Frontal cortex (tissue), 4 donors: ENCODE data around the gene C20orf141. TPM values are rescaled to one million over a fixed set of nuclear protein-coding genes. Genes with fewer than 3 reads are reported as not detected.
"Not testable (repeated sequence)": the region's sequence is repeated elsewhere in the genome, so short reads cannot be mapped to it uniquely, and the experiment has no call there.

ENCODE experiments used
- DNase-seq, 2 donors: peaks; one replicate each; pipeline ENCODE4 v3.0.0; 2012; ENCODE audit warnings: low spot score in 2 of 2
- FAIRE-seq: peaks from 2 replicates; lab custom pipeline; 2012; peaks lifted over from hg19 to GRCh38; lab: Jason Lieb, UNC
- total RNA-seq: library from RNA; depleted of rRNA; stranded (reverse); fragments of >200 nt; gene quantifications from one replicate; pipeline ENCODE4 v1.2.3, GENCODE V29; 2014
- donor health status: control.
- donor health status: control.
- donor health status: control.

The C20orf141 gene
- total RNA-seq, 1 donor from 2014 or later: not detected

DNA sequence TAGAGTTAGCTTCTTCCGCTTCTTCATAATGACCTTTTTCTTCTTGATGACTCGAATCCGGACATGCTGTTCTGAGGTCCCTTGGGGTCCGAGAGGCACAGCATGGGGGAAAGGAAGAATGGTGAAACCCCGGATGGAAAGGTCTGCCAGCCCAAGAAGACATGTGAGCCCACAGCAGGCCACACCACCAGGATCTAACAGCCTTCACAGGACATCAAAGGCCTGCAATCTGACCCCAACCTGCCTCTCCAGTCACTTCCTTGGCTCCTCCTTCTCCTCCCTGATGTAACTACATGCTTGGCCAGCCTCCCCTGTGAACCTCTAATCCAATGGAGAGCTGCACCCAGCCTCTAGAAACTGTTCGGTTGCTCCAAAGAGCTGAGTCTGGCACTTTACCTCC, 16.0 kb upstream of the C20orf141 start:
- DNase-seq: no peak
- no peak for FAIRE-seq

DNA sequence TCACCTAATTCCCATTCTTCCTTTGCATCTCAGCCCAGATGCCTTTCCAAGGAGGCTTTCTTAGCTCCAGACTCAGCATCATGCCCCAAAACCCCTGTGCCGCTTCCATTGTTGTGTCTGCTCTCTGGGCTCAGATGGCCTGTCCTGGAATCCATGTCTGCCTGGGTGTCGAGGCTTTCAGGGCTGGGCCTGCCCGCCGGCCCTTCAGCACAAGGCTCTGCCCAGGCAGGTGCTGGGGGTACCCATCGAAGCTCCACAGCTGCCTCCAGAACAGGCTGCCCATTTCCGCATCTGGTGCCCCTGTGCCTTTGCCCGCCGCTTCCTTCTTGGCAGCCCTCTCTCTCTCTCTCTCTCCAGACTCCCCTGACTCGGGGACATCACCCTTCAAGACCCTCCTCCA, 15.5 kb upstream of the C20orf141 start:
- DNase-seq: no peak
- no peak for FAIRE-seq

DNA sequence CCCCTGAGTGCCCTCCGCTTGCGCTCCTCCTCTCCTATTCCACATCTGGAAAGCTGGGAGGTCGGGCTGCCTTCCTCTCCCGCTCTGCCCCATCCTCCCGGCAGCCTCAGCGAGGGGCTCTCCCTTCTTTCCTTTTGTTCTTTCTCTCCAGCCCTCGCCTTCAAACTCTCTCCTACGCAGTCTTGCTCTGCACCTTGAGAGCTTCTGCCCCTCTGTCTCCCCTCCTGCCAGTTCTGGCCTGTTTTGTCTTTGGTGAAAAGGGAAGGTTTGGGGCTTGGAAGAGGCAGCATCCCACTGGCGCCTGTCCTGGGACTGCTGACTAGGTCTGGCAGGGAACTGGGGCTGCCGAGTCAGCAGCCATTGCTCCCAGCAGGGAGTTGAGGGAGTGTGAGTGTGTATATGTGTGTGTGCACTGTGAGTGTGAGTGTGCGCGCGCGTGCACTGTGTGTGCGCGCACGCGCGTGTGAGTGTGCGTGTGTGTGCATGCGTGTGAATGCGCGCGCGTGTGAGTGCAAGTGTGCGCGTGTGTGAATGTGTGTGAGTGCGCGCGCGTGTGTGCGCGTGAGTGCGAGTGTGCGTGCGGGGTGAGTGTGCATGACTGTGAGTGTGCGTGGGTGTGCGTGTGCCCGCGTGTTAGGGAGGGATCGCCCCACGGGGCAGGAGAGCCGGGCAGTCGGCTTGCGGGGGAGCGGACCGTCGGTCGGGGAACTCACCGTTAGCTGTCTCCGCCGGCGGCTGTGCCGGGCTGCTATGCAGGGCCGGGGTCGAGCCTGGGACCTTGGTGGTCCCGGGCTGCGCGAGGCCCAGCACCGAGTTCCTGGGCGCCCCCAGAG, 14.9 kb upstream of the C20orf141 start:
- peak; percentile 12 to 51 for DNase-seq
- no peak for FAIRE-seq

- FAIRE-seq (no peak), DNase-seq (no peak)
Measured at GRCh38 chr20:2800521-2801285, 14.1 kb upstream of the C20orf141 start, which contains the start of gene CPXM1. Gene CPXM1, minus strand, starts transcription at chr20:2800627. Its CDS starts 55 bp downstream, at chr20:2800572.

DNA sequence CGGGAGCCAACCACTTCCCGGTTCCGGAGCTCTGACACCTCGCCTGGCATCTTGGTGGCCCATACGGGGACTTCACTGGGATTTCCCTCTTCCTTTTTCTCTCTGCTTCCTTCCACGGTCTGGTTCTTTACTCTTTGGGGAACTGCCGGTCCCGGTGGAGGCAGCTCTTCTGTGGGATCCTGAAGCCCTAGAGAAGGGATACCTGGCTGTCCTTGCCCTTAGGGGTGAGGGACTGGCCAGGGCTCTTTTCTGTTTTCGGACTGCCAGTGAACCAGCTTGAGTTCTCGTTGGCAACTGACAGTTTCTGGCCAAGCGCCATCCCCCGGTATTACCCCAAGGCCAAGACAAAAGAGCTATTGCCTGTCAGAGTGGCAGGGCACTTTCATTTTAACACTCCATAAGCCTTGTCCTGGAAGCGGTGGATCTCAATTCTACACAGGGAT, 13.5 kb upstream of the C20orf141 start:
- no peak for DNase-seq
- FAIRE-seq: no peak

DNA sequence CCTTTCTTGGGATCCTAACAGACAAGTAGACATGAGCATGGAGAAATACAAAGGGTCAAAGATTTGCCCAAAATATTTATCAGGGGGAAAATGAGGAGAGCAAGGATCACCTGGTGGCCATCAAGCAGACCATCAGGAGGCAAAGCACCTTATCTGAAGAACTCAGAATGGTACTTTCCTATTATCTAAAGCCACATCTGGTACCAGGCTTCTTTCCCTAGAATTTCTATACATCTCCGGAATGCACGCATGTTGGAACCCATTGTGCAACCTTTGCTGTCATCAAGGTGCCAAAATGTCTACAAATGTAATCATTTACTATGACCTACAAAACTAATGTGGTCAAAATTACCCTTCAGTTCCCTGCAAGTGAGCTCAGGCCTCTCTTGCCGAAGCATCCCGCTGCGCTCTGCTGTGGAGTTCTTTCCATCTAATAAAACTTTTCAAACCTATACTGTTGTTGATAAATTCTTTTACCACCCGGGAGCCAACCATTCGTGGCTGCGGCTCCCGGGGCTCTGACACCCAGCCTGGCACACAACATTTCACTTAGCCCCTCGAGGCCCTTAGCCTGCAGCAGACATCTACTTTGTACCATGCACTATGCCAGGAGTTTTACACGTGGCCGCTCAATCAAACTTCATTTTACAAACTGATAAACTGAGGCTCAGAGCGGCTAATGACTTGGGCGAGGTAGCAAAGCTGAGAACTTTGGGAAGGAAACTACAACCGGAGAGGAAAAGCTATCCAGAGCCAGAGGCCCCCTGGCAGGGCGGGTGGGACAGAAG, 10.6 kb upstream of the C20orf141 start:
- FAIRE-seq (no peak), DNase-seq (no peak)

- no peak for DNase-seq
- no peak for FAIRE-seq
Measured at GRCh38 chr20:2804852-2805688, 9.7 kb upstream of the C20orf141 start.

GRCh38 chr20:2805689-2806350, 9.0 kb upstream of the C20orf141 start:
- FAIRE-seq: no peak

DNA sequence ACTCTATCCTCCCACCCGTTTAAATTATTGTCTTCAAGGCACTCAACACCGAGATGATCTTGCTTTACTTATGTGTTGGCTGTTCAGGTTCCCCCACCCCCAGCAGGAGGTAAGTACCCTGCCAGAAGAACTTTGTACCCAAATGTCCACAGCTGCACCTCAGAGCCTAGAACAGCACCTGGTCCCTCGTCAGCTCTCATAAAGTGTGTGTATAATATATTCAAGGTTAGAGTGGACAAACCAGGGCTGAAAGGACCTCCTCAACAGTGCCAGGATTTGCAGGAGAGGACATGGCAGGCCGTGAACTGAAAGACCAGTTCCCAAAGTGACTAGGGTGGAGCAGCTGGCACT, 8.5 kb upstream of the C20orf141 start:
- DNase-seq: no peak
- FAIRE-seq: no peak

More at GRCh38 chr20:2805689-2806350, 9.0 kb upstream of the C20orf141 start:
- no peak for DNase-seq

DNA sequence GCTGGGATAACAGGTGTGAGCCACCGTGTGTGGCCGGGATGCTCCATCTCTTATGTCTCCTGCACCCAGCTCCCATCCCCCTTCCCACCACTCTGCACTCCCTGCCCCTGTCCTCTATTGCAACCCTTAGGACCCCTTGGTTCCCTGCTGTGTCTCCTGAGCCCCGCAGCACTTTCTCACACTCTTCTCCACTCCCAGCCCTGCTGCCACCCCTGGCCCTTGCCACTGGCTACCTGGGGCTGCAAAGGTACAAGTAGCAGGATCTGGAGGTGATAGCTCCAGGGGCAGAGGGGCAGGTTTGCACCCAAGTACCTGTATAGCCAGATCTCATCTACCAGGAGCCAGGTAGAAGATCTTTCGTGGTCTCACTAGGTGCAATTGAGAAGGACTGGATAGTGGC, 7.8 kb upstream of the C20orf141 start:
- no peak for FAIRE-seq
- DNase-seq: no peak

DNA sequence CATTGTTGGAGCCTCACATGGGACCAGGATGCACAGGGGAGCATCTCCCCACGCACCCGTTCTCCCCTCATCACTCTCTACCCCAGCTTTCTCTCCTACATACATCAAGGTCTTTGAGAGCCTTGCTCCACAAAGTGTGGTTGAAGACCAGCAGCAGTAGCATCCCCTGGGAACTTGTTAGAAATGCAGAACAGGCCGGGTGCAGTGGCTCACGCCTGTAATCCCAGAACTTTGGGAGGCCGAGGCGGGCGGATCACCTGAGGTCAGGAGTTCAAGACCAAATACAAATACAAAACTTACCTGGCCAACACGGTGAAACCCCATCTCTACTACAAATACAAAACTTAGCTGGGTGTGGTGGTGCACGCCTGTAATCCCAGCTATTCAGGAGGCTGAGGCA, 6.9 kb upstream of the C20orf141 start:
- DNase-seq, FAIRE-seq: not testable (repeated sequence)

GRCh38 chr20:2809690-2810089, 5.1 kb upstream of the C20orf141 start:
- FAIRE-seq (no peak), DNase-seq (no peak)

GRCh38 chr20:2812189-2812588, 2.6 kb upstream of the C20orf141 start:
- DNase-seq: no peak
- FAIRE-seq: no peak

DNA sequence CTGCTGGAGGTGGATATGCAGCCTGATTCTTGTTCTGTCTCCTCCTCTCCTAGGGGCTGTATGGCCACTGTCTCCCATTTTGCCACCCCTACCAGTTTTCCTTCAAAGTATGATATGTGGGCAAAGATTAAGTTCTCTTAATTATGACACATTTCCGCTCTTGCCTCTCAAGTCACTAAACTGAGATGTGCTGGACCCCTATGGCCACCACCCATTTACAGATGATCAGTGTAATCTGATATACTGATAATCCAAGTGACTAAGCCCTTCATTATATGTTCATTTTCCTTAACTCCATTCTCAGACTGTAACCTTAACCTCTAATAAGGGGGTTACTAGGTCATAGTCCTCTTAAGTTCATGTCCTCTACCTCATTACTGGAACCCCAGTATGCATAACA, 711 bp upstream of the C20orf141 start:
- FAIRE-seq (no peak), DNase-seq (no peak)

GRCh38 chr20:2815242-2815900, 584 bp downstream of the C20orf141 start:
- no peak for DNase-seq
- FAIRE-seq: no peak

GRCh38 chr20:2816030-2816582, 1.3 kb downstream of the C20orf141 start, which contains the start of gene TMEM239:
Gene TMEM239, plus strand, starts transcription at chr20:2816364. Its CDS starts 191 bp downstream, at chr20:2816555.
- DNase-seq: no peak
- no peak for FAIRE-seq

GRCh38 chr20:2816583-2817340, 2.0 kb downstream of the C20orf141 start:
- FAIRE-seq (no peak), DNase-seq (no peak)
